ENCODE results near the gene HOXA5. TPM values are rescaled to one million over a fixed set of nuclear protein-coding genes. Genes with fewer than 3 reads are reported as not detected.
A peak's percentile ranks its signal among the peaks of the same experiment; 100 is the strongest.

The HOXA5 gene
- total and polyA plus RNA-seq, 4 donors: 20.6 to 171 (median 95.6) TPM

- DNase-seq (ENCODE audit: low read depth in 4 of 6, low spot score in 6 of 6): no peak
- H3K4me1 ChIP-seq (ENCODE audit: control insufficient read depth, insufficient read depth, low read length): peaks cover 76% of the 10 kb centered on the region
- H3K27ac ChIP-seq (ENCODE audit: low read depth, low read length): peak overlapping the region; percentile 99
Measured at GRCh38 chr7:27154369-27154768, 10.9 kb upstream of the HOXA5 start.

GRCh38 chr7:27153526-27153925 lies 10.0 kb upstream of the HOXA5 start:
- Histone ChIP-seq H3K4me3 (ENCODE audit: low read depth, low read length) (peak overlapping the region; percentile 91), H3K27me3 (ENCODE audit: control insufficient read depth, insufficient read depth, low read length) (peaks cover 5% of the 10 kb centered on the region), H3K4me1 (ENCODE audit: control insufficient read depth, insufficient read depth, low read length) (peaks cover 76% of the 10 kb centered on the region), H3K36me3 (ENCODE audit: control insufficient read depth, insufficient read depth, low read length) (peaks cover 14% of the 10 kb centered on the region), H3K9me3 (ENCODE audit: control insufficient read depth, insufficient read depth, low read length) (no peaks in the 10 kb centered on the region), H3K27ac (ENCODE audit: low read depth, low read length) (peak overlapping the region; percentile 99)
- no peak for DNase-seq (ENCODE audit: low read depth in 4 of 6, low spot score in 6 of 6)
- WGBS (ENCODE audit: insufficient coverage): 43% methylated on average over 3 of the region's 3 CpGs

More at GRCh38 chr7:27154369-27154768, 10.9 kb upstream of the HOXA5 start:
- WGBS (ENCODE audit: insufficient coverage): 40% methylated on average over 8 of the region's 10 CpGs
- peaks cover 8% of the 10 kb centered on the region for H3K27me3 ChIP-seq (ENCODE audit: control insufficient read depth, insufficient read depth, low read length)
- no peaks in the 10 kb centered on the region for H3K9me3 ChIP-seq (ENCODE audit: control insufficient read depth, insufficient read depth, low read length)
- H3K4me3 ChIP-seq (ENCODE audit: low read depth, low read length): peak overlapping the region; percentile 74
- H3K36me3 ChIP-seq (ENCODE audit: control insufficient read depth, insufficient read depth, low read length): peaks cover 12% of the 10 kb centered on the region

DNA sequence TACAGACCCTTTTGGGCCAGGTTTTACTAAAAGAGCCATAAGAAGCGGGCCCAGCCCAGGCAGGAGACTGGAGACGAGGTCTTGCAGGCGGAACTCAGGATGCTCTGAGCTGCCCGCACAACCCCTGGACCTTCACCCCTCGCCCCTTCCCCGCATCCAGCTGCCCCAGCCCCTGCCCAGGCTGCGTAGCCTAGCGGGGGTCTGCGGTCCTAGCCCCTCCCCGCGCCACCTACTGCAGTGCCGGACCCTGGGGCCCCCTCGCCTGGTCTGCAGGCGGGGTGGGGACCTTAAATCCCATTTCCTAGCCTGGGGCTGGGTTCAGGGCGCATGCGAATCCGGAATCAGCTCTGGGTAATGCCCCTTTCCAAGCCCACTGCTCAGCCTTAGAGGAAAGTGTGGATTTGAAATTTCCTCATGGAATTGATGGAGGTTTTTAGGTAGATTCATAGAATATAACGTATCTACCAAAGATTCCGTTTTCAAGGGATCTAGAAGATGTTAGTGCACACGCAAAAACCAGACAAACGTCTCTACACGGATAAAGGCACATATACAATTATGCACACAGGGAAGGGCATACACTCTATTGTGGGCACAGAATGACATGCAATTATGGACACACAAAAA lies 9.4 kb upstream of the HOXA5 start:
- 20% methylated on average over 14 of the region's 22 CpGs for WGBS (ENCODE audit: insufficient coverage)
- peak overlapping the region; percentile 91 for H3K4me3 ChIP-seq (ENCODE audit: low read depth, low read length)
- H3K27me3 ChIP-seq (ENCODE audit: control insufficient read depth, insufficient read depth, low read length): no peaks in the 10 kb centered on the region
- peaks cover 76% of the 10 kb centered on the region for H3K4me1 ChIP-seq (ENCODE audit: control insufficient read depth, insufficient read depth, low read length)
- DNase-seq (ENCODE audit: low read depth in 4 of 6, low spot score in 6 of 6): peak in 1 of 6 donors; percentile 64
- H3K27ac ChIP-seq (ENCODE audit: low read depth, low read length): peak overlapping the region; percentile 99
- peaks cover 14% of the 10 kb centered on the region for H3K36me3 ChIP-seq (ENCODE audit: control insufficient read depth, insufficient read depth, low read length)
- no peaks in the 10 kb centered on the region for H3K9me3 ChIP-seq (ENCODE audit: control insufficient read depth, insufficient read depth, low read length)

DNA sequence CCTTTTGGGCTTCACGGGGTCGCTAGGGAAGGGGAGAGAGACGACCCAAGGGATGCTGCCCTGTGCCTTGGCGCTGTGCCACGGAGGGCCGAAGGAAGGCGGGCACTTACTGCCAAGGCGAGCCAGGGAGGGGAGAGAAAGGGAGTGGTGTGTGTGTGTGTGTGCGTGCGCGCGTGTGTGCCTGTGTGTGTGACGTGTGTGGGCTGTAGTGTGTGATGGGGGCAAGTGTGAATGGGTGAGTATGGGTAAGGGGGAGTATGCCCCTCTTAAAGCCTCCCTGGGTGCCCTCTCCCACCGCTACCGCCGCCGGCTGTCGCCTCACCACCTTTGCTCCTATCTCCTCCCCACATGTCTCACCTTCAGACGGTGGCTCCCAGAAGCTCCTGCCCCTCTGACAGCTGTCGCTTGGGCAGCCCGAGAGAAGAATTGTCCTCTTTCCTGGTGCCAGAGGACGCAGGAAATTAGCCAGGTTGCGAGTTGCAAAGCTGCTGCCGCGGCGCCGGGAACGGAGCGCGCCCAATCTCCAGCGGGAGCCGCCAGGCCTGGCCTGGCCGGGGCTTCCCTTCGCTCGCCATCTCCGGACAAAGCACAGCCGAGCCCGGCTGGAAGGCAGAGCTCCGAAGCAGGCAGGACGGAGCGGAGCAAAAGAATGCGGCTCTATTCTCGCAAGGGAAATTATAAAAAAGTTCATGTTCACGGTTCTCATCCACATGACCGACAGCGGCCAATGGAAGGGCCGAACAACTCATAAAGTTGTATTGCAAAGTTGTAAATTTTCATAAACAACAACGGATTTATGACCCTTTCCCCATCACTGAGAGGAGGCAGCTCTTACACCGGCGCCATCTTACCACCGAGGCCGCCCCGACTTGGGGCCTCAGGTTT lies 8.7 kb upstream of the HOXA5 start, which contains the start of gene HOXA3:
HOXA3 (minus strand) TSS at position 653 of the 885 bp plus-strand sequence. CDS start 41,943 bp downstream, outside the sequence.
- peaks cover 4% of the 10 kb centered on the region for H3K27me3 ChIP-seq (ENCODE audit: control insufficient read depth, insufficient read depth, low read length)
- no peaks in the 10 kb centered on the region for H3K9me3 ChIP-seq (ENCODE audit: control insufficient read depth, insufficient read depth, low read length)
- DNase-seq (ENCODE audit: low read depth in 4 of 6, low spot score in 6 of 6): peak in 2 of 6 donors; percentile 81 to 96
- peak within 1 kb of the TSS; percentile 99 for H3K27ac ChIP-seq (ENCODE audit: low read depth, low read length)
- H3K36me3 ChIP-seq (ENCODE audit: control insufficient read depth, insufficient read depth, low read length): peaks cover 18% of the 10 kb centered on the region
- 7% methylated on average over 48 of the region's 53 CpGs for WGBS (ENCODE audit: insufficient coverage)
- H3K4me1 ChIP-seq (ENCODE audit: control insufficient read depth, insufficient read depth, low read length): peaks cover 74% of the 10 kb centered on the region
- peak within 1 kb of the TSS; percentile 91 for H3K4me3 ChIP-seq (ENCODE audit: low read depth, low read length)

- peaks cover 78% of the 10 kb centered on the region for H3K4me1 ChIP-seq (ENCODE audit: control insufficient read depth, insufficient read depth, low read length)
- under 1% methylated on average over 20 of the region's 27 CpGs for WGBS (ENCODE audit: insufficient coverage)
- H3K9me3 ChIP-seq (ENCODE audit: control insufficient read depth, insufficient read depth, low read length): no peaks in the 10 kb centered on the region
- no peak for DNase-seq (ENCODE audit: low read depth in 4 of 6, low spot score in 6 of 6)
- peaks cover 4% of the 10 kb centered on the region for H3K27me3 ChIP-seq (ENCODE audit: control insufficient read depth, insufficient read depth, low read length)
- peaks cover 23% of the 10 kb centered on the region for H3K36me3 ChIP-seq (ENCODE audit: control insufficient read depth, insufficient read depth, low read length)
- peak overlapping the region; percentile 99 for H3K27ac ChIP-seq (ENCODE audit: low read depth, low read length)
- peak overlapping the region; percentile 91 for H3K4me3 ChIP-seq (ENCODE audit: low read depth, low read length)
Measured at GRCh38 chr7:27151341-27151930, 8.0 kb upstream of the HOXA5 start.

GRCh38 chr7:27150568-27151340 lies 7.3 kb upstream of the HOXA5 start:
- WGBS (ENCODE audit: insufficient coverage): under 1% methylated on average over 57 of the region's 58 CpGs
- peak in 2 of 6 donors; percentile 94 to 95 for DNase-seq (ENCODE audit: low read depth in 4 of 6, low spot score in 6 of 6)
- Histone ChIP-seq H3K27me3 (ENCODE audit: control insufficient read depth, insufficient read depth, low read length) (peaks cover 4% of the 10 kb centered on the region), H3K9me3 (ENCODE audit: control insufficient read depth, insufficient read depth, low read length) (no peaks in the 10 kb centered on the region), H3K36me3 (ENCODE audit: control insufficient read depth, insufficient read depth, low read length) (peaks cover 25% of the 10 kb centered on the region), H3K4me1 (ENCODE audit: control insufficient read depth, insufficient read depth, low read length) (peaks cover 80% of the 10 kb centered on the region), H3K4me3 (ENCODE audit: low read depth, low read length) (peak overlapping the region; percentile 91), H3K27ac (ENCODE audit: low read depth, low read length) (peak overlapping the region; percentile 99)

- Histone ChIP-seq H3K4me1 (ENCODE audit: control insufficient read depth, insufficient read depth, low read length) (peaks cover 82% of the 10 kb centered on the region), H3K36me3 (ENCODE audit: control insufficient read depth, insufficient read depth, low read length) (peaks cover 30% of the 10 kb centered on the region), H3K9me3 (ENCODE audit: control insufficient read depth, insufficient read depth, low read length) (no peaks in the 10 kb centered on the region), H3K4me3 (ENCODE audit: low read depth, low read length) (peak overlapping the region; percentile 91), H3K27me3 (ENCODE audit: control insufficient read depth, insufficient read depth, low read length) (peaks cover 4% of the 10 kb centered on the region), H3K27ac (ENCODE audit: low read depth, low read length) (peak overlapping the region; percentile 99)
- 32% methylated on average over 7 of the region's 13 CpGs for WGBS (ENCODE audit: insufficient coverage)
- DNase-seq (ENCODE audit: low read depth in 4 of 6, low spot score in 6 of 6): no peak
Measured at GRCh38 chr7:27149842-27150567, 6.5 kb upstream of the HOXA5 start.

DNA sequence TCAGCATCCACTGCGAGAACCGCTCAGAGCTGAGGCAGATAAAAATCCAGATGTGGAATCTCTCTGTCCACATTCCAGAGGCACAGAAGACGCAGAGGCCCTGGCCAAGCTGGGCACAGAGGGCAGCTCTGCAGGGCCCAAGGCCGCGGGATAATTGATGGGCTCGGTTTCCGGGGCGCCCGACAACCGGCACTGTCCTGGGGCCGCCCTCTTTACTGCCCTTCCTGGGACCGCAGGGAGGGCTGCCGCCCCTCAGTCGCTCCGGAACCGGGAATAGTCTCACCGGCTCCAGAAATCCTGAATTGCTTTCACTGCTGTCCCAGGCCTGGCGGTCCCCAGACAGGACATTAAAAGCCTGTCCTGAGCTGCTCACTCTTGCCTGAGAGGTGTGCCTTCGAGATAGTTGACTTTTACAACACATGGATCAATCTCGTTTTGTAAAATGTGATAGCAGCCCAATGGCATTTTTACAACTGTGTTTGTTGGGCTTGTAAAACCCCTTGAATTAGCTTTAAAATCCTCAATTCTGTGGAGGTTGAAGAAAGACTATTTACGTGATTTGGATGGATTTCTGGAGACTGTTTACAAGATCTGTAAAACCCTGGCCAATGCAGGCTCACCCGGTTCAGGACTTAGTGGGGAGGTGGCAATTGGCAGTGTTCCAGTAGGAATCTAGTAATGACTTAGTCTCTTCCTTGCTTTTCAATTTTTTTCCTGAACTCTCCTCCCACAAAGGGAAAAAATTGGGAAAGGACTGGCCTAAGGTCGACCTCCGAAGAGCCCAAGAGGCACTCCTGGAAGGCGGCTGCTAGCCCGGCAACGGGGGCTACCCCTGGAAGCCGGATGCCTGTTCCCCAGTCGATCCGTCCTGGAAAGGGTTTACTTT lies 5.5 kb upstream of the HOXA5 start:
- Histone ChIP-seq H3K4me1 (ENCODE audit: control insufficient read depth, insufficient read depth, low read length) (peaks cover 81% of the 10 kb centered on the region), H3K4me3 (ENCODE audit: low read depth, low read length) (peak overlapping the region; percentile 91)

More for the DNA sequence above, 5.5 kb upstream of the HOXA5 start:
- H3K27ac ChIP-seq (ENCODE audit: low read depth, low read length): peak overlapping the region; percentile 99
- peak in 2 of 6 donors; percentile 69 to 84 for DNase-seq (ENCODE audit: low read depth in 4 of 6, low spot score in 6 of 6)
- 16% methylated on average over 29 of the region's 30 CpGs for WGBS (ENCODE audit: insufficient coverage)
- peaks cover 30% of the 10 kb centered on the region for H3K36me3 ChIP-seq (ENCODE audit: control insufficient read depth, insufficient read depth, low read length)
- no peaks in the 10 kb centered on the region for H3K9me3 ChIP-seq (ENCODE audit: control insufficient read depth, insufficient read depth, low read length)
- peaks cover 4% of the 10 kb centered on the region for H3K27me3 ChIP-seq (ENCODE audit: control insufficient read depth, insufficient read depth, low read length)

Measured in spinal cord (tissue), 10 donors.